Dedifferentiated amniotic fluid mesenchymal stem cell (primary cell): ENCODE measurements around the gene PALM.
"Not testable (repeated sequence)": the region's sequence is repeated elsewhere in the genome, so short reads cannot be mapped to it uniquely, and the experiment has no call there.

Experiments used
- DNase-seq: peaks from one replicate; pipeline ENCODE4 v3.0.0-alpha.2; 2016; ENCODE audit errors: extremely low spot score

PALM gene

GRCh38 chr19:709196-709964 is 645 bp downstream of the PALM start:
- no peak for DNase-seq

- no peak for DNase-seq
Measured at GRCh38 chr19:709965-710571, 1.3 kb downstream of the PALM start.

DNA sequence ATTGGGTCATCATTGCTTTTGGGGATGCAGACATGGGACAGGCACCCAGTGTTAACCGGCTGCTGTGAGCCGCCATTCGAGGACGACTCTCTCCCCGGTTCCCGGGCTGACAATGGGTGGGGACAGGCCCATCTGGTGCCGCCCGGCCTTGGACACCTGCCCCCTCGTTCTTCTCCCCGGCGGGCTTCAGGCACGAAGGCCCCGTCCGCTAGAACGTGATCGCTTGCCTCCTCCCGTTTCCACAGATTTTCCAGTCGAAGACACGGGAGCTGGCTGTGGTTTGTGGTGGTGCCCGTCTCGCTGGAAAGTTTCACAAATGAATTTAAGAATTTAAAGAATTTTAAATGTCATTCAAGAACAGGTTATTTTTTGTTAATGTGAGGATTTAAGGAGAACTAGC is 2.0 kb downstream of the PALM start:
- no peak for DNase-seq

DNA sequence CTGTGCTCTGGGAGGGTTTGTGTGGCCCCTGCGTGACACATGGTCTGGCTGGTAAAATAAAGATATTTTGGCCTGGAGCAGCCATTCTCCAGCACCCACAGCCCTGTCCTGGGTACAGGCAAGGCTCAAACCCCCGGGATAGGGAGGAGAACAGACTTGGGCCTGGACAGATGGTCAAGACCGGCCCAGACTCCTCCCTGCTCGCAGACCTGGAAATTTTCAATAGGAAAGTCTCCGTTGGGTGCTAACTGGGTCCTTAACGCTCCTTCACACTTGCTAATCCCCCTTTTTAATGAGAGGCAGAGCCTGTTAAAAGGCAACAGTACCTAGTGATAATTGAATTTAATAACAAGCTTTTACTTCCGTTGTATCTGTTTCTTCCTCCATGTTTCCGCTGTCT is 2.5 kb downstream of the PALM start:
- DNase-seq: no peak

GRCh38 chr19:715347-715746 is 6.6 kb downstream of the PALM start:
- DNase-seq: no peak

DNA sequence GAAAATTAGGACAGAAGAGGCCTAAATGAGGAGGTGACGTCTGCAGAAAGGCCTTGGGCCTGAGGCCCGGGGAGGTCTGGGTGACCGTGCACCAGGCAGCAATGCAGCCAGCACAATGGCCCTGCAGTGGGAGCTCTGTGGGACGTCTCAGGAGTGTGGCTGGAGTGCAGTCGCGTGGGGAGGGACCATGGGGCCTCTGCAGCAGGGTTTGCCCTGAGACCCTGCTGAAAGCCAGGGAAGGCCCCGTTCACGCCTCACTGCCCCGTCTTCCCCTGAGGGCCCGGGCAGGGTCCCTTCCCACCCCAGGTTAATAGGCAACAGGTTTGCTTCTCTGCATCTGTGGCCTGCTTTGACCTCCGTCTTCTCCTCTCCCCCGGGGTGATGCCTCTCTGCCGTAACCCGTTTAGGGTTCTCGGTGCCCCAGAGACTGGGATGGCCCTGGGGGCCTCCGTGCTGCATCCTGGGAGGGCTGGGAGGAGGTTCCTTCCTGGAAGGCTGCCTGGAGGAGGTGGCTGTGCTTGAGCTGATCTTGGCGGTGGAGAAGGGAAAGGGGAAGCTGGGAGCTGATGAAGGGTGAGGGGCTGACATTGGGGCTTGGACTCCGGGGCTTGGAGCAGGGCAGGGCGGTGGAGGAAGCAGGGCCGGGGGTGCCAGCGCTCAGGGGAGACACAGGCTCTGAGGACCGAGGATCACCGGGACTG is 9.7 kb downstream of the PALM start:
- DNase-seq: no peak

- peak; percentile 22 for DNase-seq
Measured at GRCh38 chr19:718991-719512, 10.3 kb downstream of the PALM start.

DNA sequence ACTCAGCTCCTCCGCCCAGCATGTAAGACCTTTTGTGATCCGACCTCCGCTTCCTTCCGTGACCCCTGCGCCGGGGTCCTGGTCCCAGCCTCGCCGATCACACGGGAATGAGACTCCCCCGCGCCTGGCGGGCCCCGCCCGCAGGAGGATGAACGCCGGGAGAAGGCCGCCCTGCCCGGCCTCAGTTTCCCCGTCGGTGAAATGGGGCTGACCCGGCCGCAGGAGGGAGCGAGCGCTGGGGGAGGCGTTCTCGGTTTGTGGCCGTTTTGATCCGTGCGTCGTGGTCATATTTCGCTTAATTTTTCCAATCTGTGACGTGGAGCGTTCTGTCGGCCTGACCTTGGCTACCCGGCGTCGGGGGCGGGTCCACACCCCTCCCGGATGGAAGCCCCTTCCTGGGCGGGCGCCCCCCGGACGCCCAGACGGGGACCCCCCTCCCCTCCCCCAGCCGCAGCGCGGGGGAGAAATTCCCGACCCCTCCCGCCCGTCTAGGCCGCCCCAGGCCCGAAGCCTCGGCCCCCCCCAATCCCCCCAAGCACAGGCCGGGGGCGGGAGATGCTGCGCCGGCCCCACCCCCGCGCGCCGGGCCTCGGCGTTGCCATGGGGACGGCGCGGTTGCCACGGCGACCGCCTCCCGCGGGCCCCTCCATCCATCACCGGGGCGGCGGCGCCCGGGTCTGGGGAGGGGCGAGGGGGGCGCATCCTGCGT is 11.1 kb downstream of the PALM start:
- DNase-seq: no peak

GRCh38 chr19:720345-721160 is 11.8 kb downstream of the PALM start:
- DNase-seq: no peak

- DNase-seq: no peak
Measured at GRCh38 chr19:722553-723101, 13.9 kb downstream of the PALM start.

DNA sequence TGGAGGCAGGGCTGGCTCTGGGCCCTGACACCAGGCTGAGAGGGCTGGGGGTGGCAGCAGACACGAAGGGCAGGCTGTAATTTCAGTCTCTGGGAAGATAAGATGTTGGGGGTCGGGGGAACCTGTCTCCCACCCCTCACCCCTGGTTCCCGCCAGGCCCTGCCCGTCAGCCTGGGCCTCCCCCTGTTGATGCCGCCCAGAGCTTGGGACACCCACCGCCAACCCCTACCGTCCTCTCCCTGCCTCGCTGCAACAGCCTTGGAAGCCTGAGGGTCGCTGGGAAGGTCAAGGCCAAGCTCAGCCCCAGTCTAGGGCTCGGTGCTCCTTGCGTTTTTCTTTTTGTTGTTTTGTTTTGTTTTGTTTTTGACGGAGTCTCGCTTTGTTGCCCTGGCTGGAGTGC is 14.5 kb downstream of the PALM start:
- DNase-seq: no peak

- DNase-seq: no peak
Measured at GRCh38 chr19:723714-724113, 15.0 kb downstream of the PALM start.

GRCh38 chr19:725461-726089 is 16.8 kb downstream of the PALM start:
- DNase-seq: no peak

DNA sequence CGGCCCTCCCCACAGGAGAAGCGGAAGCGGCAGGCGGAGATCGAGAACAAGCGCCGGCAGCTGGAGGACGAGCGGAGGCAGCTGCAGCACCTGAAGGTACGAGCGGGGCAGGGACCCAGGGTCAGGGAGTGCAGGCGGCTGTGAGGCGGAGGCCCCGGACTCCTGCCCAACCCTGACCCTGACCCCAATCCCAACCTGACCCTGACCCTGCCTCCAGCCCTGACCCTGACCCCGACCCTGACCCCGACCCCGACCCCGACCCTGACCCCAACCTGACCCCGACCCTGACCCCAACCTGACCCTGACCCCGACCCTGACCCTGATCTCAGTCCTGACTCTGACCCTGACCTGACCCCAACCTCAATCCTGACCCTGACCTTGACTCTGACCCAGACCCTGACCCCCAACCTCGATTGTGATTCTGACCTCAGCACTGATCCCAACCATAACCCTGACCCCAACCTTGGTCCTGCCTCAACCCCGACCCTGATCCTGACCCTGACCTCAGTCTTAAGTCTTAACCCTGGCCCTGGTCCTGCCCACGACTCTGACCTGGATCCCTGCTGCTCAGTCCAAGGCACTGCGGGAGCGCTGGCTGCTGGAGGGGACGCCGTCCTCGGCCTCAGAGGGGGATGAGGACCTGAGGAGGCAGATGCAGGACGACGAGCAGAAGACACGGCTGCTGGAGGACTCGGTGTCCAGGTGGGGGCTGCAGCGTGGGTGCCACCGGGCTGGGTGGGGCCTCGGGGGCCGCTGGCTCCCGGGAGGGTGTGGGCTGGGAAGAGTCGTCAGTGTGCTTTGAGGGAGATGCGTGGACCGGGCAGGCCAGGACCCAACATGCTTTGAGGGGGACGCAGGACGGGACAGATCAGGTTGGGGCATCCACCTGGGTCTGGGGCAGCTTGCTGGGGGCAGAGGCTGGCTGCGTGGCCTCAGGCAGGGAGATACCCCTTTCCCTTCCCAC is 18.5 kb downstream of the PALM start:
- no peak for DNase-seq

DNA sequence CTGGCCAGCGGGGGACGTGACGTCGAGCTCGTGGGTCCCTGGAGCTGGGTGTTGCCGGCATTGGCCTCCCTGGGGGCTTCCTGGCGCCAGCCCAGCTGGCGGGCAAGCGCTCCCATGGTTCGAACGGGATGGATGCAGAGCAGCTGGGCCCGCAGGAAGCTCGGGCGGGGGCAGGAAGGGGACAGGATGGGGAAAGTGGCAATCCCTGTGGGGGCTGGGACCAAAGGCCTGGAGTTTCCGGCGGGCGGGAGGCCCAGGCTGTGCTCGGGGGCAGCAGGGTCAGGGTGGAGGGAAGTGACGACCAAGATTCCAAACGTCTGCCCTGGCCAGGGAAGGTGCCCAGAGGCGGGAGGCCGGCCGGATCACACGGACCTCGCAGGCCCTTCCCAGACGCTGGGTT is 19.3 kb downstream of the PALM start:
- DNase-seq: no peak

- DNase-seq: not testable (repeated sequence)
Measured at GRCh38 chr19:729564-729963, 20.8 kb downstream of the PALM start.

- DNase-seq: no peak
Measured at GRCh38 chr19:729965-730668, 21.4 kb downstream of the PALM start.

DNA sequence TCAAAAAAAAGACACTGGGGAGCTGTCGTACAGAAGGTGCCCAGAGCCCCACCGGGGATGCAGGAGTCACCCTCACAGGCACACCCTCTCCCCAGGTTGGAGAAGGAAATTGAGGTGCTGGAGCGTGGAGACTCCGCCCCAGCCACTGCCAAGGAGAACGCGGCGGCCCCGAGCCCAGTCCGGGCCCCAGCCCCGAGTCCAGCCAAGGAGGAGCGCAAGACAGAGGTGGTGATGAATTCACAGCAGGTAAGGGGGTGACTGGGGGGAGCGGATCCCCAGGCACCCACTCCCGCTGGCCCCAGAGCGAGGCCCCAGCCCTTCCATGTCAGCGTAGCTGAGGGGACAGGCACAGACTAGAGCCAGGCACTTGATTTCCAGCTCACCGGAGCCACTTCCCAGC is 22.3 kb downstream of the PALM start:
- no peak for DNase-seq
